HepG2 (cell line): Measurements from ENCODE around the gene ZNF653. TPM values are rescaled to one million over a fixed set of nuclear protein-coding genes. Genes with fewer than 3 reads are reported as not detected.

Experiments
- CERS6 ChIP-seq: sonication (generic); formaldehyde crosslinking; IDR thresholded peaks from 2 replicates; pipeline ENCODE4 v1.5.0; 2020; ENCODE audit warnings: missing genetic modification reagents
- ERF ChIP-seq: IDR thresholded peaks from 2 replicates; pipeline ENCODE4 v1.6.1; 2018; ENCODE audit warnings: missing biosample characterization, missing genetic modification reagents
- ETS1 ChIP-seq: sonication (generic); formaldehyde crosslinking; IDR thresholded peaks from 2 replicates; pipeline ENCODE4 v1.4.0; 2020; ENCODE audit warnings: missing genetic modification reagents
- GABPA ChIP-seq, 2 experiments: IDR thresholded peaks; 2 replicates each; pipeline ENCODE4 v1.6.1; 2011 to 2016; ENCODE audit warnings: low read depth in 2 of 2, low read length in 1 of 2, missing biosample characterization in 1 of 2, missing genetic modification characterization in 1 of 2
- IRF2 ChIP-seq: IDR thresholded peaks from 2 replicates; pipeline ENCODE4 v1.6.1; 2018; ENCODE audit warnings: missing genetic modification reagents, missing compliant biosample characterization
- MAF1 ChIP-seq: sonication (generic); formaldehyde crosslinking; IDR thresholded peaks from 2 replicates; pipeline ENCODE4 v1.5.0; 2020; ENCODE audit warnings: missing genetic modification reagents, borderline replicate concordance
- NFE2L1 ChIP-seq: sonication (generic); formaldehyde crosslinking; IDR thresholded peaks from 2 replicates; pipeline ENCODE4 v1.4.0; 2020; ENCODE audit warnings: missing genetic modification reagents, mild to moderate bottlenecking, borderline replicate concordance
- NFIC ChIP-seq: IDR thresholded peaks from 2 replicates; pipeline ENCODE4 v1.6.1; 2012; ENCODE audit warnings: mild to moderate bottlenecking, low read length, inconsistent platforms
- ONECUT2 ChIP-seq: sonication (generic); formaldehyde crosslinking; IDR thresholded peaks from 2 replicates; pipeline ENCODE4 v1.4.0; 2020; ENCODE audit warnings: missing genetic modification reagents
- RXRB ChIP-seq: IDR thresholded peaks from 2 replicates; pipeline ENCODE4 v1.6.1; 2016; ENCODE audit warnings: borderline replicate concordance, missing genetic modification reagents, missing compliant biosample characterization
- ZBTB25 ChIP-seq: IDR thresholded peaks from 2 replicates; pipeline ENCODE4 v1.6.1; 2018; ENCODE audit warnings: missing genetic modification reagents
- ZFP1 ChIP-seq: IDR thresholded peaks from 2 replicates; pipeline ENCODE4 v1.6.1; 2016
- ZHX2 ChIP-seq, 2 experiments: sonication (generic) in 1 of 2; formaldehyde crosslinking in 1 of 2; IDR thresholded peaks; 2 replicates each; pipeline versions ENCODE4 v1.6.1 to v1.9.0; 2014 to 2022; ENCODE audit warnings: antibody characterized with exemption in 1 of 2, borderline replicate concordance in 1 of 2, inconsistent platforms in 1 of 2, low read depth in 1 of 2, missing genetic modification reagents in 1 of 2
- ZNF264 ChIP-seq: sonication (generic); formaldehyde crosslinking; IDR thresholded peaks from 2 replicates; pipeline ENCODE4 v1.4.0; 2020; ENCODE audit warnings: missing genetic modification reagents
- ZNF678 ChIP-seq: sonication (generic); formaldehyde crosslinking; IDR thresholded peaks from 2 replicates; pipeline ENCODE4 v1.4.0; 2020; ENCODE audit warnings: mild to moderate bottlenecking, missing genetic modification reagents
- ZNF792 ChIP-seq: IDR thresholded peaks from 2 replicates; pipeline ENCODE4 v1.6.1; 2016
- polyA plus RNA-seq, 8 experiments: library from polyadenylated mRNA; depleted of rRNA in 3 of 8; stranded (reverse) in 7 of 8; unstranded in 1 of 8; fragments of >200 nt; fragmentation: Illumina TruSeq in 4 of 8; extraction: Trizol in 4 of 8; gene quantifications; 2 replicates each; pipeline versions ENCODE4 v1.2.1 to v1.2.3, GENCODE V29; 2011 to 2016; ENCODE audit warnings: low read depth in 4 of 8, missing spikeins in 1 of 8, mixed read lengths in 1 of 8; ENCODE audit not compliant: insufficient read depth in 1 of 8
- total RNA-seq, 5 experiments: library from RNA; depleted of rRNA; stranded (reverse); fragments of >200 nt; fragmentation: Illumina TruSeq; extraction: Trizol; gene quantifications; 2 replicates each; pipeline ENCODE4 v1.2.3, GENCODE V29; 2016; ENCODE audit warnings: low read depth in 1 of 5

The ZNF653 gene
- total and polyA plus RNA-seq, 2 of the 13 experiments (the other 11 are each of a cell fraction or from before 2014, with no cell fraction given): 4.7 to 7.1 TPM

GRCh38 chr19:11435057-11435832 lies 70.4 kb downstream of the ZNF653 start, which contains the start of the genes ODAD3 and PRKCSH (continued):
- TF ChIP-seq ZHX2 (IDR thresholded peaks at IDR 0.05; ENCODE audit: low read depth) (peak; percentile 99), ZHX2 (CRISPR knock-in tag; IDR thresholded peaks at IDR 0.05; ENCODE audit: borderline replicate concordance) (no peak), ZNF264 (CRISPR knock-in tag) (peak; percentile 75; the same call in 1 of the 2 replicates), MAF1 (CRISPR knock-in tag) (no peak), ETS1 (CRISPR knock-in tag) (no peak), ZNF792 (CRISPR knock-in tag) (peak; percentile 56; the same call in 1 of the 2 replicates), ZNF678 (CRISPR knock-in tag) (no peak), NFIC (peak; percentile 24; the same call in 1 of the 2 replicates), IRF2 (CRISPR knock-in tag) (peak; percentile 84; the same call in 1 of the 2 replicates), ZFP1 (CRISPR knock-in tag) (peak; percentile 33; the same call in 1 of the 2 replicates), RXRB (CRISPR knock-in tag) (peak; percentile 12), ONECUT2 (CRISPR knock-in tag) (no peak; the same call in 1 of the 2 replicates), ZBTB25 (CRISPR knock-in tag) (peak; percentile 82), NFE2L1 (CRISPR knock-in tag) (no peak), CERS6 (CRISPR knock-in tag) (no peak), ERF (CRISPR knock-in tag) (peak; percentile 35; the same call in 1 of the 2 replicates), GABPA (IDR thresholded peaks at IDR 0.05; ENCODE audit: low read depth, low read length) (peak; percentile 93), GABPA (CRISPR knock-in tag; IDR thresholded peaks at IDR 0.05; ENCODE audit: low read depth) (peak; percentile 99)
